Measurements from ENCODE around the gene CTXND1.

DNA sequence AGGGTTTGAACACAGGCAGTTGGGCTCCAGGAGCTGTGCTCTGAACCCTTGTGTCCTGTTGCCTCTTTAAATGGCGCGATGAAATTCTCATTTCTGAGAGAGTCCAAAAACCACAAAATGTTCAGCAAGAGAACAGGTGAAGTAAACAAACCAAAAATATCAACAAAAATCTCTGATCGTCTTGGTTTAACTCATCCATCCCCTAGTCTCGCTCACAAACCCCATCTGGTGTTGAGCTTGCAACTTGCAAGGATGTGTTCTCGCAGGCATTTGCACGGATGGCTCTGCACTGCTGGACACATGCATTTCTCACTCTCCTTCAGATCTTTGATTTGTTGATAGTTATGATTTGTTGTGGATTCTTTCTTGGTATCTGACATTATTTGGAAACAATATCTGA lies 68.1 kb downstream of the CTXND1 start:
- TF ChIP-seq, protein P1, sequence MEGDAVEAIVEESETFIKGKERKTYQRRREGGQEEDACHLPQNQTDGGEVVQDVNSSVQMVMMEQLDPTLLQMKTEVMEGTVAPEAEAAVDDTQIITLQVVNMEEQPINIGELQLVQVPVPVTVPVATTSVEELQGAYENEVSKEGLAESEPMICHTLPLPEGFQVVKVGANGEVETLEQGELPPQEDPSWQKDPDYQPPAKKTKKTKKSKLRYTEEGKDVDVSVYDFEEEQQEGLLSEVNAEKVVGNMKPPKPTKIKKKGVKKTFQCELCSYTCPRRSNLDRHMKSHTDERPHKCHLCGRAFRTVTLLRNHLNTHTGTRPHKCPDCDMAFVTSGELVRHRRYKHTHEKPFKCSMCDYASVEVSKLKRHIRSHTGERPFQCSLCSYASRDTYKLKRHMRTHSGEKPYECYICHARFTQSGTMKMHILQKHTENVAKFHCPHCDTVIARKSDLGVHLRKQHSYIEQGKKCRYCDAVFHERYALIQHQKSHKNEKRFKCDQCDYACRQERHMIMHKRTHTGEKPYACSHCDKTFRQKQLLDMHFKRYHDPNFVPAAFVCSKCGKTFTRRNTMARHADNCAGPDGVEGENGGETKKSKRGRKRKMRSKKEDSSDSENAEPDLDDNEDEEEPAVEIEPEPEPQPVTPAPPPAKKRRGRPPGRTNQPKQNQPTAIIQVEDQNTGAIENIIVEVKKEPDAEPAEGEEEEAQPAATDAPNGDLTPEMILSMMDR (conservative IDR thresholded peaks at IDR 0.05; ENCODE audit: low read depth in 2 of 2) = peak; percentile 27 to 50; a peak in 3 of 4 replicates
- TF ChIP-seq EZH2 (IDR thresholded peaks at IDR 0.05; ENCODE audit: low read depth, unreplicated experiment) (no peak), POLR2AphosphoS5 (IDR thresholded peaks at IDR 0.05; ENCODE audit: low read depth) (no peak), EZH2phosphoT487 (IDR thresholded peaks at IDR 0.05; ENCODE audit: unreplicated experiment) (no peak), ZNF114 (CRISPR knock-in tag; IDR thresholded peaks at IDR 0.05) (no peak), ZNF331 (CRISPR knock-in tag; IDR thresholded peaks at IDR 0.05; ENCODE audit: low read depth) (no peak)

Measured in GM23338 (cell line).